Measurements from ENCODE around the gene CKLF.

DNA sequence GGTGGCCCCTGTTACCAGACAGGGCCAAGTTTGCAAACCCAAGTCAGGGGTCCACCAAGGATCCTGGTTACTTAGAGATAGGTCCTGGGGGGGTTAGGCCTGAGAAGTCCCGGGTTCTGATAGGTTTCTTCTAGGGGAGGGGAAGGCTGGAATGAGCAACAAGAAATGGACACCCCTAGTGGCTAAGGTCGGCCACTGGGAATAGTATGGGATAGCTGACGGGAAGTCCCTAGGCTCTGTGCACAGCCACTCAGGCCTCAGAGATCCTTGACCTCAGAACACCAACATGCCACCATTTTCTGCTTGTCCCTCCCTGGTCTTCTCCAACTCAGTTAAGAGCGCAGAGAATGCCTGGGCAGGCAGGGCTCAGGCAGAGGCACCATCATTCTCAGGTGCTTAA lies 15.9 kb upstream of the CKLF start:
- TF ChIP-seq, protein P1, sequence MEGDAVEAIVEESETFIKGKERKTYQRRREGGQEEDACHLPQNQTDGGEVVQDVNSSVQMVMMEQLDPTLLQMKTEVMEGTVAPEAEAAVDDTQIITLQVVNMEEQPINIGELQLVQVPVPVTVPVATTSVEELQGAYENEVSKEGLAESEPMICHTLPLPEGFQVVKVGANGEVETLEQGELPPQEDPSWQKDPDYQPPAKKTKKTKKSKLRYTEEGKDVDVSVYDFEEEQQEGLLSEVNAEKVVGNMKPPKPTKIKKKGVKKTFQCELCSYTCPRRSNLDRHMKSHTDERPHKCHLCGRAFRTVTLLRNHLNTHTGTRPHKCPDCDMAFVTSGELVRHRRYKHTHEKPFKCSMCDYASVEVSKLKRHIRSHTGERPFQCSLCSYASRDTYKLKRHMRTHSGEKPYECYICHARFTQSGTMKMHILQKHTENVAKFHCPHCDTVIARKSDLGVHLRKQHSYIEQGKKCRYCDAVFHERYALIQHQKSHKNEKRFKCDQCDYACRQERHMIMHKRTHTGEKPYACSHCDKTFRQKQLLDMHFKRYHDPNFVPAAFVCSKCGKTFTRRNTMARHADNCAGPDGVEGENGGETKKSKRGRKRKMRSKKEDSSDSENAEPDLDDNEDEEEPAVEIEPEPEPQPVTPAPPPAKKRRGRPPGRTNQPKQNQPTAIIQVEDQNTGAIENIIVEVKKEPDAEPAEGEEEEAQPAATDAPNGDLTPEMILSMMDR (IDR thresholded peaks at IDR 0.05; ENCODE audit: low read length): no peak
- TF ChIP-seq EZH2 (IDR thresholded peaks at IDR 0.05; ENCODE audit: borderline replicate concordance, low read length): no peak
